HG03432 (cell line): ENCODE measurements around the gene CDYL.

Experiments used
- ATAC-seq: cut with Tn5 transposase; IDR thresholded peaks from one replicate; pipeline ENCODE4 v1.9.1; 2021; ENCODE audit warnings: mild to moderate bottlenecking, moderate library complexity; ENCODE audit not compliant: unreplicated experiment

Gene CDYL

GRCh38 chr6:4953440-4953839, 177.2 kb downstream of the CDYL start:
- ATAC-seq, result no peak

GRCh38 chr6:4956625-4957024, 180.4 kb downstream of the CDYL start:
- ATAC-seq, result no peak

- no peak for ATAC-seq
Observed at GRCh38 chr6:4957521-4958231, 181.5 kb downstream of the CDYL start.

GRCh38 chr6:4958624-4959023, 182.4 kb downstream of the CDYL start:
- no peak for ATAC-seq

- no peak for ATAC-seq
Observed at GRCh38 chr6:4961322-4962168, 185.3 kb downstream of the CDYL start.

- no peak for ATAC-seq
Observed at GRCh38 chr6:4962905-4963304, 186.7 kb downstream of the CDYL start.

DNA sequence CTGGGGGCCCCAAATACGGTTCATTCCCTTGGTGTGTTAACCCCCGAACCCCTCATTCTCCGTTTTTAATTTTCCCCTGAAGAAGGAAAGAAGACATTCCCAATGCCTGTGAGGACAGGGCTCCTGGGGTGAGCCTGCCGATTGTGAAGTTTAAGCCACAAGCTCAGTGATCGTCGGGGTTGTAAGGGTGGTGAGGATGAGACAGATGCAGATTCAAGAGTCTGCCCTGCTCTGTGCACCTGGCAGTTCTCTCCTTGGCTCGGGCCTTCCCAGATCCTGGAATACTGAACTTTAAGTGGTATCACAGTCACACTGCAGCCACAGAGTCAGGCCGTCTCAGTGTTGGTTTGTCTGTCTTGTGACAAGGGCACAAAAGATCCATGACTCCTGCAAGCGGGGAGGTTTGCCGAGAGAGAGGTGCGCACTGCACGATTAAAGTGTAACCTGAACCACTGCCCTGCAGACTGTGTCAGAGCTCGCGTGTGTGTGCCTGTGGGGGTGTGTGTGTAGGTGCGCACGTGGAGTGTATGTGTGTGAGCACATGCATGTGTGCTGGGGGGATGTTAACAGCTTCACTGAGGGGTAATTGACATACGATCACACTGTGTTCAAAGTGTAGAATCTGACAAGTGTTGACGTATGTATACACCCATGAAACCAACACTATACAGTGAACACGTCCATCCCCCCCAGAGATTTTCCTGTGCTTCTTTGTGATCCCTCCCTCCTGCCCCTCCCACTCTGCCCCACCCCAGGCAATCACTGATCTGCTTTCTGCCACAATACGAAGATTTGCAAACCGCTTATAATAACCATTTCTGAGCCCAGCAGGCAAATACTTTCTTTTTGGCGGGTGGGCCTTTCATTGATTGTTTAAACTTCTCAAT, 188.7 kb downstream of the CDYL start:
- ATAC-seq, result no peak

- no peak for ATAC-seq
Observed at GRCh38 chr6:4965562-4966389, 189.6 kb downstream of the CDYL start.

DNA sequence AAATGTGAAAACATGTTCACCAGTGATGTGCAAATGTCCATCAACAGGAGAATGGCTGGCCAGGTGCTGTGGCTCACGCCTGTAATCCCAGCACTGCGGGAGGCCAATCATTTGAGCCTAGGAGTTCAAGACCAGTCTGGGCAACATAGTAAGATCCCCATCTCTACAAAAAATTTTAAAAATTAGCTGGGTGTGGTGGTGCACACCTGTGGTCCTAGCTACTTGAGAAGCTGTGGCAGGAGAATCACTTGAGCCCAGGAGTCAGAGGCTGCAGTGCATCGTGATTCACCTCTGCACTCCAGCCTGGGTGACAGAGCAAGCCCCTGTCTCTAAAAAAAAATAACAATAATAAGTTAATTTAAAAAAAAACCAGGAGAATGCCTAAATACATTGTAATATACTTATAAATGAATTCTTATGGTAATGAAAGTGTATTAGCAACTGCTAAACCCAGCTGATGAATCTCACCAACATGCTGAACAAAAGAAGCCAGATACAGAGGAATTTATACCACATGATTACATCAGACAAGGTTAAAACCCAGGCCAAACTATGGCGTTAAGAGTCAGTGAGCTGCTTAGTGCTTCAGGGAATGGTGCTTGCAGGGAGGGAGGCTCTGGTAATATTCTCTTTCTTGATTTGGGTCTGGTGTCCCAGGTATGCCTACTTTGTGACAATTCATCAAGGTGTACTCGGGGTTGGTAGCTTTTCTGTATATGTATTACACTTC, 191.3 kb downstream of the CDYL start:
- ATAC-seq, result no peak

GRCh38 chr6:4969609-4970285, 193.5 kb downstream of the CDYL start:
- ATAC-seq, result no peak

DNA sequence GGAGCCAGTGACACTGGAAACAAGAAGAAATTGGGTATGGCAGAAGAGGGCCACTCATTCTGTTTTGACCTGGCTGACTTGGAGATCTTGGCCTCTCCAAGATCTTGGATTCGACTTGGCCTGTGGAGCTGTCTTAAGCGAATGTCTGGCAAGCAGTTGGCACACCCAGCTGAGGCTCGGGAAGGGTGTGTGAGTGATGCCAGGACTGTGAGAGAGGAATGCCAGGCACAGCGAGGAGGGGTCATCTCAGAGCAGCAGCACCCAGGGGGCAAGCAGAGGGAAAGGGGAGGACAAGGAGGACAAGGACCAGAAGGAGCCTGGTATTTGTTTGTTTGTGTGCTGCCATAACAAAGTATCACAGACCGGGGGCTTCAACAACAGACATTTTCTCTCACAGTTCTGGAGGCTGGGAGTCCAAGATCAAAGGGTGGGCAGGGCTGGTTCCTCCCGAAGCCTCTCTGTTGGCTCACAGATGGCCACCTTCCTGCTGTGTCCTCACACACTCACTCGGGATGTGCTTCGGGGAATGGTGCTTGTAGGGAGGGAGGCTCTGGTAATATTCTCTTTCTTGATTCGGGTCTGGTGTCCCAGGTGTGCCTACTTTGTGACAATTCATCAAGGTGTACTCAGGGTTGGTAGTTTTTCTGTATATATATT, 194.7 kb downstream of the CDYL start:
- ATAC-seq, result no peak

GRCh38 chr6:4971851-4972250, 195.6 kb downstream of the CDYL start:
- ATAC-seq, result no peak

GRCh38 chr6:4972438-4972837, 196.2 kb downstream of the CDYL start:
- no peak for ATAC-seq

- no peak for ATAC-seq
Observed at GRCh38 chr6:4973415-4973814, 197.2 kb downstream of the CDYL start.

DNA sequence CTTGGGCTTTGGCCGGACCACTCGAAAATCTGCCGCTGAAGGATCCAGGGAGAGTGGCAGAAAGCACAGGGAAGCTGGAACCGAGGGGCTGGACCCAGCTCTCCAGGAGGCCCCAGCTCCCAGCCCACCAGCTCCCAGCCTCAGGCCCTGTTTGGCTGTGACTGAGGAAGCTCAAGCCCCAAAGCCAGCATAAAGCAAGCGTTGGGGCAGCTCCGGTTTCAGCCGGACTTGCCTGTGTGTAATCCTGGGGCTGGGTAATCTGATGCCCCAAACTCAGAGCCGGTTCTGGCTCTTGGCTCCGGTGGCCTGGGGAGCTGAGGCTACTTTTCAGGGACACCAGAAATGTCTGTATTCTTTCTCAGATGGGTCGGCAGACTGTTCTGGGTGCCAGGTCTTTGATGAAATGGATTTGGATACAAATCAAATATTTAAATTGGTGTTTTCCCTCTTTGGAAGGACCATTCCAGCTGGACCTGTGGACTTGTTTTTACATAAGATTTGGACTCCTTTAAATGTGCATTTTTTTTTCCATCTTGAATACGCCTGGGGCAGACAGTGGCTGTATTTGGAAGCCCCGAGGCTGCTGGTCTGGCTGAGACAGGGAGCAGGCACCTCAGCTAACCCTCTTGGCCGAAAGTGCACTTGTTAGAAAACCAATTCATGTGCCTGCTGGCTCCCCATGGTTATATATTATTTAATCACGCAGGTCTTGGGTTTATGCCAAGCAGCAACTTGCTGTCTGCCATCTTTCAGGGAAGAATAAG, 198.0 kb downstream of the CDYL start:
- no peak for ATAC-seq

- no peak for ATAC-seq
Observed at GRCh38 chr6:4974962-4975361, 198.8 kb downstream of the CDYL start.

DNA sequence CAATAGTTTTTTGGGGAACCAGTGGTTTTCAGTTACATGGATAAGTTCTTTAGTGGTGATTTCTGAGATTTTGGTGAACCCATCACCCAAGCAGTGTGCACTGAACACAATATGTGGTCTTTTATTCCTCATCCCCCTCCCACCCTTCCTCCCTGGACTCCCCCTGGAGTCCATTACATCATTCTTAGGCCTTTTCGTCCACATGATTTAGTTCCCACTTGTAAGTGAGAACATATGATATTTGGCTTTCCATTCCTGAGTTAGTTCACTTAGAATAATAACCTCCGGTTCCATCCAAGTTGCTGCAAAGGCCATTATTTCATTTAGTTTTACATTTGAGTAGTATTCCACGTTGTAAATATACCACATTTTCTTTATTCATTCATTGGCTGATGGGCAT, 199.3 kb downstream of the CDYL start:
- no peak for ATAC-seq

DNA sequence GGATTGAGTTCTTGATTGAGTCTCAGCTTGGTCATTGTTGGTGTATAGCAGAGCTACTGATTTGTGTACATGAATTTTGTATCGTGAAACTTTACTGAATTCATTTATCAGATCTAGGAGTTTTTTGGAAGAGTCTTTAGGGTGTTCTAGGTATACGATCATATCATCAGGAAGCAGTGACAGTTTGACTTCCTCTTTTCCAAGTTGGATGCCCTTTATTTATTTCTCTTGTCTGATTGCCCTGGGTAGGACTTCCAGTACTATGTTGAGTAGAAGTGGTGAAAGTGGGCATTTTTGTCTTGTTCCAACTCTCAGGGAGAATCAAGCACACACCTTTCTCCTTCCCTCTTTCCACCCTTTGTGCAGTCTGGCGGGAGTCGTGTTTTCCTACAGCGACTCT, 201.3 kb downstream of the CDYL start:
- no peak for ATAC-seq
